Fibroblast of pulmonary artery (primary cell): ENCODE measurements around the gene VTCN1.
"Not testable (repeated sequence)": the region's sequence is repeated elsewhere in the genome, so short reads cannot be mapped to it uniquely, and the experiment has no call there.

ENCODE experiments used
- DNase-seq: peaks from one replicate; pipeline ENCODE4 v3.0.0-alpha.2; 2010; ENCODE audit warnings: low read depth
- H3K4me3 ChIP-seq: replicated peaks from 2 replicates; pipeline ENCODE4 v1.5.1; 2011; ENCODE audit warnings: low read depth, mild to moderate bottlenecking, control low read depth, low read length, moderate library complexity
- TF ChIP-seq, protein P1 (sequence below): IDR thresholded peaks from 2 replicates; pipeline ENCODE4 v1.5.1; 2011; ENCODE audit warnings: mild to moderate bottlenecking, control low read depth, low read length, inconsistent platforms; ENCODE audit errors: missing control alignments

The VTCN1 gene

GRCh38 chr1:117210831-117211261, at the start of gene VTCN1:
TSS of gene VTCN1 (minus strand) at chr1:117210927. CDS start at chr1:117210855, 72 bp downstream.
- no peak for DNase-seq
- H3K4me3 ChIP-seq: no peak within 1 kb of the TSS
- TF ChIP-seq, protein P1, sequence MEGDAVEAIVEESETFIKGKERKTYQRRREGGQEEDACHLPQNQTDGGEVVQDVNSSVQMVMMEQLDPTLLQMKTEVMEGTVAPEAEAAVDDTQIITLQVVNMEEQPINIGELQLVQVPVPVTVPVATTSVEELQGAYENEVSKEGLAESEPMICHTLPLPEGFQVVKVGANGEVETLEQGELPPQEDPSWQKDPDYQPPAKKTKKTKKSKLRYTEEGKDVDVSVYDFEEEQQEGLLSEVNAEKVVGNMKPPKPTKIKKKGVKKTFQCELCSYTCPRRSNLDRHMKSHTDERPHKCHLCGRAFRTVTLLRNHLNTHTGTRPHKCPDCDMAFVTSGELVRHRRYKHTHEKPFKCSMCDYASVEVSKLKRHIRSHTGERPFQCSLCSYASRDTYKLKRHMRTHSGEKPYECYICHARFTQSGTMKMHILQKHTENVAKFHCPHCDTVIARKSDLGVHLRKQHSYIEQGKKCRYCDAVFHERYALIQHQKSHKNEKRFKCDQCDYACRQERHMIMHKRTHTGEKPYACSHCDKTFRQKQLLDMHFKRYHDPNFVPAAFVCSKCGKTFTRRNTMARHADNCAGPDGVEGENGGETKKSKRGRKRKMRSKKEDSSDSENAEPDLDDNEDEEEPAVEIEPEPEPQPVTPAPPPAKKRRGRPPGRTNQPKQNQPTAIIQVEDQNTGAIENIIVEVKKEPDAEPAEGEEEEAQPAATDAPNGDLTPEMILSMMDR: no peak

- H3K4me3 ChIP-seq: no peak overlapping the region
- TF ChIP-seq, protein P1: no peak
- no peak for DNase-seq
Measured at GRCh38 chr1:117258791-117259190, 48.1 kb upstream of the VTCN1 start.

DNA sequence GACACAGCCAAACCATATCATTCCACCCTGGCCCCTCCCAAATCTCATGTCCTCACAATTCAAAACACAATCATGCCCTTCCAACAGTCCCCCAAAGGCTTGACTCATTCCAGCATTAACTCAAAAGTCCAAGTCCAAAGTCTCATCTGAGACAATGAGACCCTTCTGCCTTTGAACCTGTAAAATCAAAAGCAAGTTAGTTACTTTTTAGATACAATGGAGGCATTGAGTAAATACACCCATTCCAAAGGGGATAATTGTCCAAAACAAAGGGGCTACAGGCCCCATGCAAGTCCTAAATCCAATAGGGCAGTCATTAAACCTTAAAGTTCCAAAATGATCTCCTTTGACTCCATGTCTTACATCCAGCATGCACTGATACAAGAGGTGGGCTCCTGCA, 47.3 kb upstream of the VTCN1 start:
- DNase-seq, H3K4me3 ChIP-seq: not testable (repeated sequence)

- H3K4me3 ChIP-seq: no peak overlapping the region
- TF ChIP-seq, protein P1: no peak
- DNase-seq: no peak
Measured at GRCh38 chr1:117257291-117257690, 46.6 kb upstream of the VTCN1 start.

DNA sequence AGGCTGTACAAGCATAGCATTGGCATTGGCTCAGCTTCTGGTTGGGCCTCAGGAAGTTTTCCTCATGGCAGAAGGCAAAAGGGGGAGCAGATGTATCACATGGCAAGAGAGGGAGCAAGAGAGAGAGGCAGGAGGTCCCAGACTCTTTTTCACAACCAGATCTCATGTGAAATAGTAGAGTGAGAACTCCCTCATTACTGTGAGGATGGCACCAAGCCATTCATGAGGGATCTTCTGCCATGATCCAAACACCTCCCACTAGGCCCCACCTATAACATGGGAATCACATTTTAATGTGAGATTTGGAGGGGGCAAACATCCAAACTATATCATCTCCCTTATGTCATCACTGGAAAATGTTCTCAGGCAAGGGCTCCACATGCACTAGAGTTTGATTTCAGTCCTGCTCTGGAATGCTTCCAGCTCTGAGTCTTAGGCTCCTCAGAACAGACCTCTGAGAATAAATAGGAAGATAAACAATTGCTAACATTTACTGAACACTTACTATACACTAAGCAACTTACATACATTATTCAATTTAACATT, 39.4 kb upstream of the VTCN1 start:
- TF ChIP-seq, protein P1: no peak
- no peak overlapping the region for H3K4me3 ChIP-seq
- DNase-seq: peak; percentile 4

DNA sequence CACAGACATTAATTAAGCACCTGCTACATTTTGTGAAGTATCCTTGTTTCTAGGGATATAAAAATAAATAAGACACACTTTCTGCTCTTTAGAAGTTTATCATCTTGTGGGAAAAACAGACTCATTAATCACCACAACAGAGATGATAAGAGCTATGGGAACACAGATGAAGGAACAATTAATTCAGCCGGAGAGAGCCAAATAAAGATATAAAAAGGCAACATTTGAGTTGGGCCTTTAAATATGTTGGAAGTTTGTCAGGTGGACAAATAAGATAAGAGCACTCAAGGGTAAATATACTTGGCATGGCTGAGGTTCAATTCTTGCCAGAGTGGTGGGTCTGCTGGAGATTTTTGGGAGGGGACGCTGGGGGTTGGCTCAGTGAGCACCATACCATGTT, 34.2 kb upstream of the VTCN1 start:
- no peak overlapping the region for H3K4me3 ChIP-seq
- TF ChIP-seq, protein P1: no peak
- DNase-seq: no peak

GRCh38 chr1:117244306-117244705, 33.6 kb upstream of the VTCN1 start:
- H3K4me3 ChIP-seq: no peak overlapping the region
- no peak for DNase-seq
- TF ChIP-seq, protein P1: no peak

DNA sequence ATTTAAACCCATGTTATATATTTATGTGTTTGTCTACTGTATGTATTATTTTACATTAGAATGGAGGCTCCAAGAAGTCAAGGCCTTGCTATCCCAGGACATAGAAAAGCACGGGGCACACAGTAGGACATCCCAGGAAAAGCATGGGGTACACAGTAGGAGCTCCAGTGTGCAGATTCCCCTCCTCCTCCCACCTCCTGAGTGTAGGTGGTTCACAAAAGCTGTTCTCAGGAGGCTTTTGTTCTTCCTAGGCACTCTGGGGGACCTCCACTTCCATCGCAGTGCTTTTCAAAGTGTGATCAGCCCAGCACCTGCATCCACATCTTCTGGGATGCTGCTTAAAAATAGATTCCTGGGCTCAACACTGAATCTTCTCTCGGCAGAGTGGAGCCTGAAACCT, 30.8 kb upstream of the VTCN1 start:
- no peak overlapping the region for H3K4me3 ChIP-seq
- DNase-seq: no peak
- TF ChIP-seq, protein P1: no peak
